ES-I3 (cell line): Measurements from ENCODE around the gene ANKRD44.

Experiments
- H3K36me3 ChIP-seq: 2 replicates; pipeline ENCODE4 v1.6.1; 2013; ENCODE audit warnings: mild to moderate bottlenecking, low read length, control low read depth, moderate library complexity; ENCODE audit not compliant: insufficient read depth
- H3K4me1 ChIP-seq: 2 replicates; pipeline ENCODE4 v1.6.1; 2013; ENCODE audit warnings: mild to moderate bottlenecking, control low read depth, low read length; ENCODE audit not compliant: insufficient read depth
- H3K9ac ChIP-seq: 2 replicates; pipeline ENCODE4 v1.6.1; 2013; ENCODE audit warnings: low read depth, mild to moderate bottlenecking, low read length, moderate library complexity
- H3K9me3 ChIP-seq: 2 replicates; pipeline ENCODE4 v1.6.1; 2013; ENCODE audit warnings: mild to moderate bottlenecking, low read length, moderate library complexity; ENCODE audit not compliant: control insufficient read depth, insufficient read depth

ANKRD44 gene

GRCh38 chr2:196993617-196994016 is 317.0 kb downstream of the ANKRD44 start:
- H3K4me1 ChIP-seq, result peaks cover 3% of the 10 kb centered on the region
- H3K9me3 ChIP-seq, result no peaks in the 10 kb centered on the region
- H3K36me3 ChIP-seq, result no peaks in the 10 kb centered on the region
- H3K9ac ChIP-seq, result no peak overlapping the region

GRCh38 chr2:196992466-196992865 is 318.1 kb downstream of the ANKRD44 start:
- Histone ChIP-seq H3K9ac (no peak overlapping the region), H3K36me3 (no peaks in the 10 kb centered on the region), H3K4me1 (peaks cover 14% of the 10 kb centered on the region), H3K9me3 (no peaks in the 10 kb centered on the region)

GRCh38 chr2:196990788-196991461 is 319.7 kb downstream of the ANKRD44 start:
- no peaks in the 10 kb centered on the region for H3K9me3 ChIP-seq
- H3K4me1 ChIP-seq, result peaks cover 16% of the 10 kb centered on the region
- H3K36me3 ChIP-seq, result no peaks in the 10 kb centered on the region
- H3K9ac ChIP-seq, result no peak overlapping the region

GRCh38 chr2:196990092-196990491 is 320.5 kb downstream of the ANKRD44 start:
- Histone ChIP-seq H3K9me3 (no peaks in the 10 kb centered on the region), H3K4me1 (peaks cover 16% of the 10 kb centered on the region), H3K36me3 (no peaks in the 10 kb centered on the region), H3K9ac (no peak overlapping the region)

- H3K4me1 ChIP-seq, result peaks cover 16% of the 10 kb centered on the region
- no peaks in the 10 kb centered on the region for H3K9me3 ChIP-seq
- no peaks in the 10 kb centered on the region for H3K36me3 ChIP-seq
- no peak overlapping the region for H3K9ac ChIP-seq
These were observed 321.1 kb downstream of the ANKRD44 start for GRCh38 chr2:196989496-196989895.

- peaks cover 16% of the 10 kb centered on the region for H3K4me1 ChIP-seq
- no peak overlapping the region for H3K9ac ChIP-seq
- no peaks in the 10 kb centered on the region for H3K9me3 ChIP-seq
- no peaks in the 10 kb centered on the region for H3K36me3 ChIP-seq
These were observed 321.9 kb downstream of the ANKRD44 start for GRCh38 chr2:196988639-196989038.

- Histone ChIP-seq H3K9me3 (no peaks in the 10 kb centered on the region), H3K4me1 (peaks cover 16% of the 10 kb centered on the region), H3K9ac (no peak overlapping the region), H3K36me3 (no peaks in the 10 kb centered on the region)
These were observed 322.8 kb downstream of the ANKRD44 start for GRCh38 chr2:196987649-196988364.

- Histone ChIP-seq H3K4me1 (peaks cover 16% of the 10 kb centered on the region), H3K9ac (no peak overlapping the region), H3K9me3 (no peaks in the 10 kb centered on the region), H3K36me3 (no peaks in the 10 kb centered on the region)
These were observed 323.3 kb downstream of the ANKRD44 start for GRCh38 chr2:196987298-196987648.

- peaks cover 16% of the 10 kb centered on the region for H3K4me1 ChIP-seq
- no peak overlapping the region for H3K9ac ChIP-seq
- H3K9me3 ChIP-seq, result no peaks in the 10 kb centered on the region
- H3K36me3 ChIP-seq, result no peaks in the 10 kb centered on the region
These were observed 324.9 kb downstream of the ANKRD44 start for GRCh38 chr2:196985511-196986183.

- H3K9me3 ChIP-seq, result no peaks in the 10 kb centered on the region
- H3K4me1 ChIP-seq, result peaks cover 16% of the 10 kb centered on the region
- no peak overlapping the region for H3K9ac ChIP-seq
- H3K36me3 ChIP-seq, result no peaks in the 10 kb centered on the region
These were observed 325.7 kb downstream of the ANKRD44 start for GRCh38 chr2:196984903-196985302.

- peaks cover 16% of the 10 kb centered on the region for H3K4me1 ChIP-seq
These were observed 326.6 kb downstream of the ANKRD44 start for GRCh38 chr2:196983934-196984333.

GRCh38 chr2:196980473-196980872 is 330.1 kb downstream of the ANKRD44 start:
- H3K36me3 ChIP-seq, result no peaks in the 10 kb centered on the region
- no peaks in the 10 kb centered on the region; the same call in 1 of the 2 replicates for H3K4me1 ChIP-seq
- no peak overlapping the region for H3K9ac ChIP-seq
- H3K9me3 ChIP-seq, result no peaks in the 10 kb centered on the region

More at GRCh38 chr2:196983934-196984333, 326.6 kb downstream of the ANKRD44 start:
- H3K36me3 ChIP-seq, result no peaks in the 10 kb centered on the region
- H3K9me3 ChIP-seq, result no peaks in the 10 kb centered on the region
- no peak overlapping the region for H3K9ac ChIP-seq

GRCh38 chr2:196980001-196980400 is 330.6 kb downstream of the ANKRD44 start:
- Histone ChIP-seq H3K4me1 (no peaks in the 10 kb centered on the region; the same call in 1 of the 2 replicates), H3K9me3 (no peaks in the 10 kb centered on the region), H3K36me3 (no peaks in the 10 kb centered on the region), H3K9ac (no peak overlapping the region)

GRCh38 chr2:196977507-196977906 is 333.1 kb downstream of the ANKRD44 start:
- H3K9ac ChIP-seq, result no peak overlapping the region
- no peaks in the 10 kb centered on the region for H3K36me3 ChIP-seq
- no peaks in the 10 kb centered on the region; the same call in 1 of the 2 replicates for H3K4me1 ChIP-seq
- H3K9me3 ChIP-seq, result no peaks in the 10 kb centered on the region

GRCh38 chr2:196974970-196975369 is 335.6 kb downstream of the ANKRD44 start:
- Histone ChIP-seq H3K36me3 (no peaks in the 10 kb centered on the region), H3K9ac (no peak overlapping the region), H3K9me3 (no peaks in the 10 kb centered on the region), H3K4me1 (peaks cover 5% of the 10 kb centered on the region)
